Camera-type eye (tissue), 1 donor: ENCODE measurements around the gene G6PC3. TPM values are rescaled to one million over a fixed set of nuclear protein-coding genes. Genes with fewer than 3 reads are reported as not detected.

Experiments
- total RNA-seq: library from RNA; depleted of rRNA; stranded (reverse); fragments of >200 nt; gene quantifications from one replicate; pipeline ENCODE4 v1.2.3, GENCODE V29; 2014

Gene G6PC3
- 28.3 TPM for total RNA-seq

GRCh38 chr17:44070455-44071197 lies at the start of gene G6PC3:
Gene G6PC3 (plus strand): TSS chr17:44070735. CDS start chr17:44070966, 231 bp downstream.

GRCh38 chr17:44066204-44066930 lies 4.2 kb upstream of the G6PC3 start, which contains the start of gene LSM12:
Gene LSM12 (minus strand): TSS chr17:44066671. CDS start chr17:44066587, 84 bp downstream.

GRCh38 chr17:44123356-44124117 lies 53.0 kb downstream of the G6PC3 start, which contains the start of gene HDAC5:
Gene HDAC5 (minus strand): TSS chr17:44123641. CDS start chr17:44117515, 6,126 bp downstream.

Other genes starting within 250 kb of the G6PC3 start
- 21.7 TPM for gene MPP3, start 237.6 kb upstream of the G6PC3 start, total RNA-seq
- 0.38 TPM for gene CD300LG, start 223.6 kb upstream of the G6PC3 start, total RNA-seq
- gene MPP2, start 163.2 kb upstream of the G6PC3 start, total RNA-seq: 24.1 TPM
- gene PPY, start 128.3 kb upstream of the G6PC3 start, total RNA-seq: not detected
- gene PYY, start 116.8 kb upstream of the G6PC3 start, total RNA-seq: not detected
- gene NAGS, start 66.1 kb upstream of the G6PC3 start, total RNA-seq: 0.88 TPM
- 35.7 TPM for gene TMEM101, start 55.8 kb upstream of the G6PC3 start, total RNA-seq
- 23.1 TPM for gene LSM12, start 4.1 kb upstream of the G6PC3 start, total RNA-seq
- gene HDAC5, start 52.9 kb downstream of the G6PC3 start, total RNA-seq: 117 TPM
- 2.0 TPM for gene HROB, start 71.2 kb downstream of the G6PC3 start, total RNA-seq
- gene ASB16, start 100.0 kb downstream of the G6PC3 start, total RNA-seq: 2.4 TPM
- gene TMUB2, start 116.2 kb downstream of the G6PC3 start, total RNA-seq: 32.6 TPM
- gene ATXN7L3, start 129.1 kb downstream of the G6PC3 start, total RNA-seq: 43.7 TPM
- 133 TPM for gene UBTF, start 148.9 kb downstream of the G6PC3 start, total RNA-seq
- 23.6 TPM for gene SLC4A1, start 197.4 kb downstream of the G6PC3 start, total RNA-seq
- gene RUNDC3A, start 237.9 kb downstream of the G6PC3 start, total RNA-seq: 36.4 TPM